Gastroesophageal sphincter (tissue), 3 donors: Measurements from ENCODE around the gene ALDH7A1.

Source experiments
- CTCF ChIP-seq, 4 experiments: fragments of 200-600 bp in 2 of 4; fragments of 450-650 bp in 2 of 4; sonication (generic) in 1 of 4; IDR thresholded peaks; one replicate each; pipeline ENCODE4 v1.5.1; 2017 to 2019; ENCODE audit warnings: antibody characterized with exemption in 4 of 4, mild to moderate bottlenecking in 2 of 4, moderate library complexity in 2 of 4
- EP300 ChIP-seq: sonication (generic); formaldehyde crosslinking; IDR thresholded peaks from one replicate; pipeline ENCODE4 v1.6.1; 2017; ENCODE audit warnings: antibody characterized with exemption, mild to moderate bottlenecking
- POLR2A ChIP-seq, 2 donors: fragments of 450-650 bp; IDR thresholded peaks; one replicate each; pipeline ENCODE4 v1.6.1; 2017; ENCODE audit warnings: antibody characterized with exemption in 2 of 2, mild to moderate bottlenecking in 2 of 2, moderate library complexity in 1 of 2
- POLR2AphosphoS5 ChIP-seq: sonication (generic); formaldehyde crosslinking; IDR thresholded peaks from one replicate; pipeline ENCODE4 v1.6.1; 2017; ENCODE audit warnings: antibody characterized with exemption

- peak in 2 of 4 experiments; percentile 27 to 52 for TF ChIP-seq CTCF (IDR thresholded peaks at IDR 0.05)
- no peak for TF ChIP-seq POLR2A (IDR thresholded peaks at IDR 0.05)
- no peak for TF ChIP-seq EP300
- TF ChIP-seq POLR2AphosphoS5: no peak
Measured at GRCh38 chr5:126544087-126544740, 50.8 kb downstream of the ALDH7A1 start.
